H1 (cell line): Measurements from ENCODE around the gene AFG1L. TPM values are rescaled to one million over a fixed set of nuclear protein-coding genes. Genes with fewer than 3 reads are reported as not detected.

ENCODE experiments used
- BRCA1 ChIP-seq: IDR thresholded peaks from 2 replicates; pipeline ENCODE4 v1.6.1; 2012; ENCODE audit warnings: low read depth, low read length, improper control_type of control experiment
- GTF2F1 ChIP-seq: IDR thresholded peaks from 2 replicates; pipeline ENCODE4 v1.6.1; 2012; ENCODE audit warnings: low read depth, low read length, improper control_type of control experiment, borderline replicate concordance
- NANOG ChIP-seq: IDR thresholded peaks from 2 replicates; pipeline ENCODE4 v1.6.1; 2011; ENCODE audit warnings: low read length, low read depth, mild to moderate bottlenecking, inconsistent platforms; ENCODE audit not compliant: insufficient read depth, poor library complexity, severe bottlenecking
- POLR2A ChIP-seq, 2 experiments: IDR thresholded peaks; 1 replicate in 1 of 2; 2 replicates in 1 of 2; pipeline ENCODE4 v1.6.1; 2011; ENCODE audit warnings: low read depth in 2 of 2, low read length in 2 of 2, mild to moderate bottlenecking in 2 of 2; ENCODE audit errors: control extremely low read depth in 1 of 2
- RAD21 ChIP-seq, 2 experiments: IDR thresholded peaks in 1 of 2; conservative IDR thresholded peaks in 1 of 2; 2 replicates each; pipeline ENCODE4 v1.6.1; 2011; ENCODE audit warnings: low read depth in 2 of 2, low read length in 2 of 2, improper control_type of control experiment in 1 of 2, inconsistent platforms in 1 of 2, mild to moderate bottlenecking in 1 of 2, moderate library complexity in 1 of 2
- RBBP5 ChIP-seq: IDR thresholded peaks from 2 replicates; pipeline ENCODE4 v1.7.1; 2012; ENCODE audit warnings: low read depth, mild to moderate bottlenecking, inconsistent platforms, low read length, moderate library complexity, borderline replicate concordance
- RXRA ChIP-seq: IDR thresholded peaks from 2 replicates; pipeline ENCODE4 v1.6.1; 2011; ENCODE audit warnings: low read depth, mild to moderate bottlenecking, low read length, moderate library complexity; ENCODE audit not compliant: insufficient read depth
- SP4 ChIP-seq: IDR thresholded peaks from 2 replicates; pipeline ENCODE4 v1.6.1; 2012; ENCODE audit warnings: low read length, inconsistent platforms
- SRF ChIP-seq: IDR thresholded peaks from 2 replicates; pipeline ENCODE4 v1.6.1; 2011; ENCODE audit warnings: mild to moderate bottlenecking, low read depth, low read length, moderate library complexity
- ZNF274 ChIP-seq: IDR thresholded peaks from 2 replicates; pipeline ENCODE4 v1.7.0; 2012; ENCODE audit warnings: low read length, borderline replicate concordance; ENCODE audit errors: extremely low read depth
- polyA plus RNA-seq, 7 experiments: library from polyadenylated mRNA; depleted of rRNA in 3 of 7; stranded (reverse) in 5 of 7; unstranded in 2 of 7; fragments of >200 nt in 5 of 7; fragments of 200-250 nt in 2 of 7; gene quantifications; 1 replicate in 5 of 7; 2 replicates in 1 of 7; 4 replicates in 1 of 7; pipeline versions ENCODE4 v1.2.1 to v1.2.3, GENCODE V29; 2011 to 2013; ENCODE audit warnings: missing spikeins in 2 of 7, mixed read lengths in 2 of 7
- total RNA-seq: library from RNA; stranded (reverse); fragmentation: NEBNext Ultra II Directional; extraction: Animal tissue kit (Norgen Biotek cat#: 25700); gene quantifications from 2 replicates; pipeline ENCODE4 v1.2.1, GENCODE V29; 2021
- TF ChIP-seq, protein P1 (sequence below): IDR thresholded peaks from 2 replicates; pipeline ENCODE4 v1.6.1; 2011; ENCODE audit warnings: low read length, improper control_type of control experiment
- TF ChIP-seq, protein P2 (sequence below): IDR thresholded peaks from 2 replicates; pipeline ENCODE4 v1.6.1; 2011; ENCODE audit warnings: low read depth, mild to moderate bottlenecking, low read length; ENCODE audit not compliant: insufficient read depth

The AFG1L gene
- total and polyA plus RNA-seq, 2 of the 8 experiments (the other 6 are each of a cell fraction or from before 2014, with no cell fraction given): 0.98 to 5.7 TPM

DNA sequence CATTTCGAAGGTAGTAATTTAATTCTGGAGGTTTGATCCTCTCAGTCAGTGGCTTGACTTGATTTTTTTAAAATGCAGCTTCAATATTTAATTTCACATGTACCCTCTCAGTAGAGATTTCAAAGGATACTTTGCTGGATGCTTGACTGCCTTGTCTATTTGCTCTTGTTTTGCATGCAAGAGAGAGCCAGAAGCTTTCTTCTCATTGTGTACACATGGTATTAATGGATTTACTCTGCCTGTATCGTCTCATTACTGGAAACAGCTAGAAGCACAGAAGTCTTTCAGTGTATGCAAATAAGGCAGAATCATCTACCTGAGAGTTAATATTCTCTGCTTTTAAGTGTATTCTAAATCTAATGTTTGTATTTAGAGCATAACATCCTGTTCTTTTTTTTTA is 181.5 kb downstream of the AFG1L start (continued):
- TF ChIP-seq, protein P1, sequence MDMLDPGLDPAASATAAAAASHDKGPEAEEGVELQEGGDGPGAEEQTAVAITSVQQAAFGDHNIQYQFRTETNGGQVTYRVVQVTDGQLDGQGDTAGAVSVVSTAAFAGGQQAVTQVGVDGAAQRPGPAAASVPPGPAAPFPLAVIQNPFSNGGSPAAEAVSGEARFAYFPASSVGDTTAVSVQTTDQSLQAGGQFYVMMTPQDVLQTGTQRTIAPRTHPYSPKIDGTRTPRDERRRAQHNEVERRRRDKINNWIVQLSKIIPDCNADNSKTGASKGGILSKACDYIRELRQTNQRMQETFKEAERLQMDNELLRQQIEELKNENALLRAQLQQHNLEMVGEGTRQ: no peak
- TF ChIP-seq GTF2F1: no peak
- TF ChIP-seq BRCA1: no peak
- no peak for TF ChIP-seq ZNF274
- no peak for TF ChIP-seq RAD21 (IDR thresholded peaks at IDR 0.05 in 1 of 2, conservative IDR thresholded peaks at IDR 0.05 in 1 of 2; ENCODE audit: low read depth in 2 of 2, low read length in 2 of 2)
- no peak for TF ChIP-seq NANOG
- no peak for TF ChIP-seq RXRA
- TF ChIP-seq, protein P2, sequence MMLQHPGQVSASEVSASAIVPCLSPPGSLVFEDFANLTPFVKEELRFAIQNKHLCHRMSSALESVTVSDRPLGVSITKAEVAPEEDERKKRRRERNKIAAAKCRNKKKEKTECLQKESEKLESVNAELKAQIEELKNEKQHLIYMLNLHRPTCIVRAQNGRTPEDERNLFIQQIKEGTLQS: no peak
- TF ChIP-seq POLR2A (IDR thresholded peaks at IDR 0.05; ENCODE audit: control extremely low read depth in 1 of 2, low read depth in 2 of 2, low read length in 2 of 2): no peak
- TF ChIP-seq SP4: no peak
- TF ChIP-seq SRF: no peak
- no peak for TF ChIP-seq RBBP5
